ENCODE data around the gene SPATA13. TPM values are rescaled to one million over a fixed set of nuclear protein-coding genes. Genes with fewer than 3 reads are reported as not detected.
A peak's percentile ranks its signal among the peaks of the same experiment; 100 is the strongest.

SPATA13 gene
- total and polyA plus RNA-seq, 5 experiments from 2014 or later, result 80.4 to 121 (median 92.8) TPM

DNA sequence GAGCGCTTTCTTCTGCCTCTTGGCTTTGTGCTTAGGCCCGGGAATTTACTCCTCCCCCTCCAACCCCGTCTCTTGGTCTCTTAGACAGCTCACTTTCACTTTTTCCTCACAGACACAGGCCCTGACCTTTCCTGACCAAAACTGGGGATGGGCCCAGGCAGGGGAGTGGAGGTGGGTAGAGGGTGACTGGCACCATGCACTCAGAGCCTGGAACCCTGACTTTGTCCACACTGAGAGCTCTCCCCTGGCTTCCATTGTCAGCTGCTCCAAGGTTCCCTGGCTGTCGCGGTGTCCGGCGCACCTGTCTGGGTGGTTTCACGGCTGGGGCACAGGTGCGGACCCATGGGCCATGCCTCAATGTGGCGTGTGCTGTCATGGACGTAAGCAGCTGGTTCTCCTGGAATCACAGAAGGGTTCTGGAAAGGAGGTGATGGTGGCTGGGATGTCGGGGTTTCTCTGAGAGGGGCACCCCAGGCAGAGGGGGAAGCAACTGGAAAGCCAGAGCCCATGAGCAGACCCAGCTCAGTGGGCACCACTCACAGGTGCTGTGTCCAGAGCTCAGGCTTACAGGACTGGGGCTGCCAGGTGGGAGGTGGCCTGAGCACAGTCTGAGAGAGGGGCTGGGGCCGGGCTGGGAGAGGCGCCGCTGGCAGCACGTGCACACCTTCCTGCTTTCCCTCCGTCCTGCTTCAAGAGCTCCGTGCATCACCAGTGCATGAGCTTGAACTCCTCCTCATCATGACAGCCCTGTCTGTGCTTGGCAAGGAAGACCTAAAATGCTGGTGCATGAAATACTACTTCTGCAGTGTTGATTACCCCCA lies 120.9 kb downstream of the SPATA13 start:
- POLR2A ChIA-PET, result interaction anchor here (0.6 to 24.5 kb wide), 4 partner anchors 11 to 639 kb away, joined by 3 to 661 read pairs (median 4); no protein-coding TSS in a partner anchor
- Mint-ChIP-seq H3K4me1 (peaks cover 32 to 72% (median 65%) of the 10 kb centered on the region in 4 donors), H3K9me3 (no peaks in the 10 kb centered on the region), H3K36me3 (peaks cover 0 to 71% (median 17%) of the 10 kb centered on the region in 3 donors), H3K27ac (peak overlapping the region; percentile 47 to 95 (median 88)), H3K27me3 (no peaks in the 10 kb centered on the region), H3K4me3 (peak overlapping the region in 1 of 10 donors; percentile 72)
- ATAC-seq, result no peak
- no peak for DNase-seq

DNA sequence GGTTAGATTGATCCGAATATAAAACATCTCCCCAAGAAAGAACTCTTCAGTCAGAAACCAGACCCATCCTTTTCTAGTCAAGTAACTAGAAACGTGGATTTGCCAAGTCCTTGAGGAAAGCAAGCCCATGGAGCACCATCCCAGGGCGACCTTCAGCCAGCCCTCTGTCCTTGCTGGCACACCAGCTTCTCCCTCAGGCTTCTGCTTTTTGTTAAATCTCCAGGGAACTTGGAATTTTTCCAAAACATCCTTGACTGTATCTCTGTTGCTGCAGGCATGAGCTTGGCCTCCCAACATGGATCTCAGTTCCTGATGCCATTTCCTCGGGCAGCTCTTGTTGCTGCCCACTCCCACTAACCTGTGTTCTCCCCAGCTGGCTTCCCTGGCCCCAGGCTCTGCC lies 121.7 kb downstream of the SPATA13 start:
- Mint-ChIP-seq H3K36me3 (peaks cover 0 to 79% (median 17%) of the 10 kb centered on the region in 3 donors), H3K4me3 (peak overlapping the region in 2 of 10 donors; percentile 8 to 43), H3K27me3 (no peaks in the 10 kb centered on the region), H3K4me1 (peaks cover 32 to 64% (median 57%) of the 10 kb centered on the region in 4 donors), H3K9me3 (no peaks in the 10 kb centered on the region), H3K27ac (peak overlapping the region; percentile 77 to 95 (median 87))
- no peak for DNase-seq
- POLR2A ChIA-PET, result interaction anchor here (0.9 to 24.5 kb wide), 2 partner anchors 10 to 25 kb away, joined by 3 to 661 read pairs; no protein-coding TSS in a partner anchor
- ATAC-seq, result no peak

GRCh38 chr13:24284889-24285565 lies 124.5 kb downstream of the SPATA13 start:
- H3K36me3 Mint-ChIP-seq, result peaks cover 4 to 95% (median 19%) of the 10 kb centered on the region in 3 donors
- H3K27me3 Mint-ChIP-seq, result no peaks in the 10 kb centered on the region
- peaks cover 20 to 40% (median 33%) of the 10 kb centered on the region in 4 donors for H3K4me1 Mint-ChIP-seq
- no peaks in the 10 kb centered on the region for H3K9me3 Mint-ChIP-seq
- POLR2A ChIA-PET, result interaction anchor here (24.5 kb wide), 1 partner anchor 28 kb away, joined by 661 read pairs; no protein-coding TSS in a partner anchor
- peak overlapping the region in 6 of 10 donors; percentile 14 to 72 (median 48) for H3K27ac Mint-ChIP-seq
- H3K4me3 Mint-ChIP-seq, result no peak overlapping the region
- no peak for DNase-seq
- no peak for ATAC-seq

DNA sequence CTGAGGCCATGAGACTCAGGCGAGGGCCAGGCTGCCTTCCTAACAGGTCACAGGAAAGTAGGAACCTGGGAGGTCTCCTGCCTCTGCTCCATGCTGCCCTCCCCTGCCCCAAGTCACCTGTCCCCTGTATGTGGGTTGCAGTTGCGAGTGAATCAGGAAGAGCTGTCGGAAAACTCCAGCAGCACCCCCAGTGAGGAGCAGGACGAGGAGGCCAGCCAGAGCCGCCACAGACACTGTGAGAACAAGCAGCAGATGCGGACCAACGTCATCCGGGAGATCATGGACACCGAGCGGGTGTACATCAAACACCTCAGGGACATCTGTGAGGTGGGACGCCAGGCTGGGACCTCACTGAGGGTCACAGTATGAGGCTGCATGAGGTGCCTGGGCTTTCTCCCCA lies 126.1 kb downstream of the SPATA13 start:
- Mint-ChIP-seq H3K4me1 (peaks cover 17 to 26% (median 21%) of the 10 kb centered on the region in 4 donors), H3K4me3 (no peak overlapping the region), H3K27ac (peak overlapping the region in 5 of 10 donors; percentile 13 to 52 (median 34)), H3K27me3 (no peaks in the 10 kb centered on the region), H3K36me3 (peaks cover 4 to 96% (median 19%) of the 10 kb centered on the region in 3 donors), H3K9me3 (no peaks in the 10 kb centered on the region)
- DNase-seq, result no peak
- POLR2A ChIA-PET, result interaction anchor here (1.0 kb wide), 1 partner anchor 21 kb away, joined by 5 read pairs; no protein-coding TSS in a partner anchor
- no peak for ATAC-seq

- no peaks in the 10 kb centered on the region for H3K27me3 Mint-ChIP-seq
- POLR2A ChIA-PET, result interaction anchor here (1.0 to 1.3 kb wide), 2 partner anchors 9 to 36 kb away, joined by 3 to 4 read pairs; no protein-coding TSS in a partner anchor
Measured at GRCh38 chr13:24287748-24288287, 127.3 kb downstream of the SPATA13 start.

GRCh38 chr13:24288870-24289269 lies 128.3 kb downstream of the SPATA13 start:
- H3K4me3 Mint-ChIP-seq, result no peak overlapping the region
- peaks cover 4 to 96% (median 24%) of the 10 kb centered on the region in 3 donors for H3K36me3 Mint-ChIP-seq
- no peak for ATAC-seq
- H3K4me1 Mint-ChIP-seq, result peaks cover 2 to 9% (median 7%) of the 10 kb centered on the region in 4 donors
- DNase-seq, result no peak
- H3K27me3 Mint-ChIP-seq, result no peaks in the 10 kb centered on the region
- peak overlapping the region in 1 of 10 donors; percentile 43 for H3K27ac Mint-ChIP-seq
- POLR2A ChIA-PET, result interaction anchor here (1.0 kb wide), 1 partner anchor 37 kb away, joined by 3 read pairs; no protein-coding TSS in a partner anchor
- no peaks in the 10 kb centered on the region for H3K9me3 Mint-ChIP-seq

More at GRCh38 chr13:24287748-24288287, 127.3 kb downstream of the SPATA13 start:
- ATAC-seq, result no peak
- peaks cover 4 to 95% (median 21%) of the 10 kb centered on the region in 3 donors for H3K36me3 Mint-ChIP-seq
- no peak for DNase-seq
- no peaks in the 10 kb centered on the region for H3K9me3 Mint-ChIP-seq
- H3K27ac Mint-ChIP-seq, result peak overlapping the region in 3 of 10 donors; percentile 25 to 38 (median 28)
- H3K4me1 Mint-ChIP-seq, result peaks cover 8 to 14% (median 12%) of the 10 kb centered on the region in 4 donors
- no peak overlapping the region for H3K4me3 Mint-ChIP-seq

DNA sequence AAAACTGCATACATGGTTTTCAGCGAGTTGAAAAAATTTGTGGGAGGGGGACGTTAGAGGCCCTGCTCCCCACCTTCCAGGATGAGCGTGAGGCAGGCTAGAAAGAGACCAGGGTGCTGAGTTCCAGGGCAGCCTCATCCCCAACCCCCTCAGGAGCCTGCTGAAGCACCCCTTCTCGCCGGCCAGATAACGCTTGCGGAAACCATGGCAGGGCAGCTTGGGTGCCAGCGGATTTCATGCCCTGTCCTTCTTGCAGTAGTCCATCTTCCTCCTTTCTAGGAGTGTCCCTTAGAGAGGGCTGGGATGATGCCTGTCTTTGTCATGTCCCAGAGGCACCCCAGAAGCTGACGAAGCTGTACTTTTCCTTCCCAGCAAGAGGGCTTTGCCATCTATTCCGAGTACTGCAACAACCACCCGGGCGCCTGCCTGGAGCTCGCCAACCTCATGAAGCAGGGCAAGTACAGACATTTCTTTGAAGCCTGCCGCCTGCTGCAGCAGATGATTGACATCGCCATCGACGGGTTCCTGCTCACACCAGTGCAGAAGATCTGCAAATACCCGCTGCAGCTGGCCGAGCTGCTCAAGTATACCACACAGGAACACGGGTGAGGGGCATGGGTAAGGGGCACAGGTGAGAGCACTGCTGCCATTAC lies 129.9 kb downstream of the SPATA13 start:
- Mint-ChIP-seq H3K4me3 (no peak overlapping the region), H3K27ac (peak overlapping the region in 2 of 10 donors; percentile 44 to 60), H3K36me3 (peaks cover 4 to 96% (median 24%) of the 10 kb centered on the region in 3 donors), H3K9me3 (no peaks in the 10 kb centered on the region), H3K4me1 (peaks cover 0 to 7% (median 3%) of the 10 kb centered on the region in 4 donors), H3K27me3 (no peaks in the 10 kb centered on the region)
- DNase-seq (no peak), ATAC-seq (no peak)
- POLR2A ChIA-PET, result interaction anchor here (0.7 to 1.6 kb wide), 3 partner anchors 12 to 20 kb away, joined by 3 to 6 read pairs (median 3); no protein-coding TSS in a partner anchor

GRCh38 chr13:24292481-24292880 lies 132.0 kb downstream of the SPATA13 start:
- Mint-ChIP-seq H3K4me1 (peaks cover 0 to 6% (median 2%) of the 10 kb centered on the region in 4 donors), H3K27me3 (no peaks in the 10 kb centered on the region), H3K27ac (peak overlapping the region in 5 of 10 donors; percentile 32 to 65 (median 54)), H3K36me3 (peaks cover 11 to 97% (median 39%) of the 10 kb centered on the region in 3 donors), H3K9me3 (no peaks in the 10 kb centered on the region), H3K4me3 (no peak overlapping the region)
- POLR2A ChIA-PET, result interaction anchor here (0.6 to 1.2 kb wide), 2 partner anchors 10 to 213 kb away, joined by 3 to 4 read pairs; no protein-coding TSS in a partner anchor
- no peak for ATAC-seq
- no peak for DNase-seq

DNA sequence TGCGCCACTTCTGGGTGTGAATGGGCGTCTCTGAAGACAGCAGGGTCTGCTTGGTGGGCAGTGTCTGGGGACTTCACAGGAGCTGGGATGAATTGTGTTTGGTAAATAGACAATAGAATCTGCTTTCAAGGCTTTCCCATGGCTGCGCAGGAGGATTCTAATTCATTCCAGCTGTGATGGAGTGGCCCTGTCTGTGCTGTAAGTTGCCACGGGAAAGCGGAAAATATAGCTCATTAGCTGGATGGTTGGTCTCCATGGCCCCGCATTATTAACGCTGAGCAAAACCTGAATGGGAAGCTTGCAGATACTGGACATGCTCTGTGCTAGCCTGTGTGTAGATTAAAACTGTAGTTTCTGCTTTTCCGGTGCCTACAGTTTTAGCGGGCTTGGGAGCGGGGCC lies 133.2 kb downstream of the SPATA13 start:
- POLR2A ChIA-PET, result interaction anchor here (0.6 kb wide), 1 partner anchor 24 kb away, joined by 3 read pairs; no protein-coding TSS in a partner anchor
- Mint-ChIP-seq H3K4me3 (no peak overlapping the region), H3K27me3 (no peaks in the 10 kb centered on the region), H3K9me3 (no peaks in the 10 kb centered on the region), H3K36me3 (peaks cover 11 to 97% (median 49%) of the 10 kb centered on the region in 3 donors), H3K27ac (peak overlapping the region in 4 of 10 donors; percentile 22 to 75 (median 32)), H3K4me1 (peaks cover 0 to 8% (median 4%) of the 10 kb centered on the region in 4 donors)
- DNase-seq (no peak), ATAC-seq (no peak)

- H3K27ac Mint-ChIP-seq, result peak overlapping the region in 5 of 10 donors; percentile 8 to 70 (median 38)
- H3K36me3 Mint-ChIP-seq, result peaks cover 7 to 100% (median 52%) of the 10 kb centered on the region in 3 donors
- H3K4me1 Mint-ChIP-seq, result peaks cover 0 to 7% (median 4%) of the 10 kb centered on the region in 4 donors
- H3K27me3 Mint-ChIP-seq, result no peaks in the 10 kb centered on the region
- H3K4me3 Mint-ChIP-seq, result no peak overlapping the region
- no peak for ATAC-seq
- H3K9me3 Mint-ChIP-seq, result no peaks in the 10 kb centered on the region
- POLR2A ChIA-PET, result interaction anchor here (0.7 kb wide), 1 partner anchor 37 kb away, joined by 3 read pairs; no protein-coding TSS in a partner anchor
- DNase-seq, result no peak
Measured at GRCh38 chr13:24299488-24300114, 139.1 kb downstream of the SPATA13 start.

GRCh38 chr13:24301434-24301833 lies 140.9 kb downstream of the SPATA13 start:
- POLR2A ChIA-PET, result no interaction called here
- Mint-ChIP-seq H3K4me3 (no peak overlapping the region), H3K27ac (peak overlapping the region in 6 of 10 donors; percentile 9 to 87 (median 66)), H3K9me3 (no peaks in the 10 kb centered on the region), H3K4me1 (peaks cover 0 to 12% (median 6%) of the 10 kb centered on the region in 4 donors), H3K36me3 (peaks cover 0 to 100% (median 45%) of the 10 kb centered on the region in 3 donors), H3K27me3 (no peaks in the 10 kb centered on the region)
- DNase-seq, result no peak
- no peak for ATAC-seq
